Nephron (organoid): ENCODE measurements around the gene EPS15.
A peak's percentile ranks its signal among the peaks of the same experiment; 100 is the strongest.

Experiments used
- H3K27ac Mint-ChIP-seq, 3 experiments: 2 replicates each; pipeline ENCODE4 v1.8.0; 2020; ENCODE audit warnings: mixed read lengths in 3 of 3, mild to moderate bottlenecking in 2 of 3, moderate library complexity in 1 of 3
- H3K27me3 Mint-ChIP-seq: 2 replicates; pipeline ENCODE4 v1.8.0; 2021; ENCODE audit warnings: low read depth, mild to moderate bottlenecking, moderate library complexity, mixed read lengths
- H3K36me3 Mint-ChIP-seq: 2 replicates; pipeline ENCODE4 v1.8.0; 2020; ENCODE audit warnings: low read depth, mixed read lengths
- H3K4me1 Mint-ChIP-seq: 2 replicates; pipeline ENCODE4 v1.8.0; 2020; ENCODE audit warnings: mixed read lengths
- H3K4me3 Mint-ChIP-seq, 3 experiments: 2 replicates each; pipeline ENCODE4 v1.8.0; 2020; ENCODE audit warnings: mild to moderate bottlenecking in 3 of 3, mixed read lengths in 3 of 3, moderate library complexity in 2 of 3
- H3K9me3 Mint-ChIP-seq: 2 replicates; pipeline ENCODE4 v1.8.0; 2020; ENCODE audit warnings: mixed read lengths
- TF ChIP-seq, protein P1 (sequence below), 3 experiments: fragments of 200-600 bp; sonication (generic); IDR thresholded peaks; one replicate each; pipeline ENCODE4 v1.5.0; 2021; ENCODE audit warnings: antibody characterized with exemption in 3 of 3; ENCODE audit not compliant: unreplicated experiment in 3 of 3

The EPS15 gene

DNA sequence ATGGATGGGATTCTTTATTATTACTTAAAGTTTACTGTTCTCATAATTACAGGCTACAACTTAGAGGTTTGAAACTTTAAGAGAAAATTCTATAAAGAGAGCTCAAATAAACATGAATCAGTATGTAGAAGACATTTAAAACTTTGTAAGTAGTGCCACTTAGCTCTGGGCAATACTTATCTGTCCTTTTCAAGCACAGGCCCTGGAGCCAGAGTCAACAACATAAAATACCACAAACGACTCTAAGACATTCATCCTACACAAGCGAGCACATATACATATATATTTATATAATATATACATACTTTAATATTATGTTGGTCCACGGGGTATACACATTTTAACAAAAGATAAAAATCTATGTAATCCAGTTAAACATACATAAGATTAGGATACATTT is 164.7 kb downstream of the EPS15 start:
- H3K27ac Mint-ChIP-seq: no peak overlapping the region
- no peak overlapping the region for H3K4me3 Mint-ChIP-seq
- H3K27me3 Mint-ChIP-seq: no peaks in the 10 kb centered on the region
- H3K4me1 Mint-ChIP-seq: peaks cover 5% of the 10 kb centered on the region
- H3K36me3 Mint-ChIP-seq: peaks cover 17% of the 10 kb centered on the region
- no peaks in the 10 kb centered on the region for H3K9me3 Mint-ChIP-seq
- TF ChIP-seq, protein P1, sequence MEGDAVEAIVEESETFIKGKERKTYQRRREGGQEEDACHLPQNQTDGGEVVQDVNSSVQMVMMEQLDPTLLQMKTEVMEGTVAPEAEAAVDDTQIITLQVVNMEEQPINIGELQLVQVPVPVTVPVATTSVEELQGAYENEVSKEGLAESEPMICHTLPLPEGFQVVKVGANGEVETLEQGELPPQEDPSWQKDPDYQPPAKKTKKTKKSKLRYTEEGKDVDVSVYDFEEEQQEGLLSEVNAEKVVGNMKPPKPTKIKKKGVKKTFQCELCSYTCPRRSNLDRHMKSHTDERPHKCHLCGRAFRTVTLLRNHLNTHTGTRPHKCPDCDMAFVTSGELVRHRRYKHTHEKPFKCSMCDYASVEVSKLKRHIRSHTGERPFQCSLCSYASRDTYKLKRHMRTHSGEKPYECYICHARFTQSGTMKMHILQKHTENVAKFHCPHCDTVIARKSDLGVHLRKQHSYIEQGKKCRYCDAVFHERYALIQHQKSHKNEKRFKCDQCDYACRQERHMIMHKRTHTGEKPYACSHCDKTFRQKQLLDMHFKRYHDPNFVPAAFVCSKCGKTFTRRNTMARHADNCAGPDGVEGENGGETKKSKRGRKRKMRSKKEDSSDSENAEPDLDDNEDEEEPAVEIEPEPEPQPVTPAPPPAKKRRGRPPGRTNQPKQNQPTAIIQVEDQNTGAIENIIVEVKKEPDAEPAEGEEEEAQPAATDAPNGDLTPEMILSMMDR (IDR thresholded peaks at IDR 0.05; ENCODE audit: unreplicated experiment in 3 of 3): no peak

DNA sequence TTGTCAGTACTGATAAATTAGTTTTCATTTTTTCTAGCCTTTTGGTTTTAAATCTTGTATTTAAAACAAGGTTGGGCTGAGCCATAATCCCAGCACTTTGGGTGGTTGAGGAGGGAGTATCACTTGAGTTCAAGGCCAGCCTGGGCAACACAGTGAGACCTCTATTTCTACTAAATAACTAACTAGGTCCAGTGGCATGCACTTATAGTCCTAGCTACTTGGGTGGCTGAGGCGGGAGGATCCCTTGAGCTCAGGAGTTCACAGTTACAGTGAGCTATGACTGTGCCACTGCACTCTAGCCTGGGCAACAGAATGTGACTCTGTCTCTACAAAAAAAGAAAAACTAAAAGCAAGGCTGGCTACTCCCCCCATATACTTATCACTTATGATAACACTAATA is 167.2 kb downstream of the EPS15 start:
- H3K36me3 Mint-ChIP-seq: peaks cover 17% of the 10 kb centered on the region
- peaks cover 5% of the 10 kb centered on the region for H3K4me1 Mint-ChIP-seq
- H3K4me3 Mint-ChIP-seq: no peak overlapping the region
- H3K9me3 Mint-ChIP-seq: no peaks in the 10 kb centered on the region
- peaks cover 7% of the 10 kb centered on the region for H3K27me3 Mint-ChIP-seq
- peak overlapping the region; percentile 1 to 9 (median 2) for H3K27ac Mint-ChIP-seq
- TF ChIP-seq, protein P1 (IDR thresholded peaks at IDR 0.05; ENCODE audit: unreplicated experiment in 3 of 3): no peak

- Mint-ChIP-seq H3K36me3 (peaks cover 3% of the 10 kb centered on the region), H3K27ac (no peak overlapping the region), H3K27me3 (peaks cover 26% of the 10 kb centered on the region), H3K9me3 (no peaks in the 10 kb centered on the region), H3K4me3 (no peak overlapping the region), H3K4me1 (peaks cover 5% of the 10 kb centered on the region)
- TF ChIP-seq, protein P1 (IDR thresholded peaks at IDR 0.05; ENCODE audit: unreplicated experiment in 3 of 3): no peak
Measured at GRCh38 chr1:51349862-51350261, 169.2 kb downstream of the EPS15 start.

GRCh38 chr1:51348147-51348527 is 170.9 kb downstream of the EPS15 start:
- Mint-ChIP-seq H3K4me1 (peaks cover 5% of the 10 kb centered on the region), H3K36me3 (no peaks in the 10 kb centered on the region), H3K27ac (no peak overlapping the region), H3K4me3 (no peak overlapping the region), H3K9me3 (no peaks in the 10 kb centered on the region), H3K27me3 (peaks cover 41% of the 10 kb centered on the region)
- TF ChIP-seq, protein P1 (IDR thresholded peaks at IDR 0.05; ENCODE audit: unreplicated experiment in 3 of 3): no peak

- Mint-ChIP-seq H3K27me3 (peaks cover 47% of the 10 kb centered on the region), H3K9me3 (no peaks in the 10 kb centered on the region), H3K36me3 (no peaks in the 10 kb centered on the region), H3K27ac (no peak overlapping the region), H3K4me3 (no peak overlapping the region), H3K4me1 (peaks cover 5% of the 10 kb centered on the region)
- TF ChIP-seq, protein P1 (IDR thresholded peaks at IDR 0.05; ENCODE audit: unreplicated experiment in 3 of 3): no peak
Measured at GRCh38 chr1:51347398-51348146, 171.5 kb downstream of the EPS15 start.
